ENCODE results near the gene KDELR3. TPM values are rescaled to one million over a fixed set of nuclear protein-coding genes. Genes with fewer than 3 reads are reported as not detected.

KDELR3 gene
- total and polyA plus RNA-seq, 2 of the 8 experiments (the other 6 are each of a cell fraction or from before 2014, with no cell fraction given) = 7.9 to 13.0 TPM

DNA sequence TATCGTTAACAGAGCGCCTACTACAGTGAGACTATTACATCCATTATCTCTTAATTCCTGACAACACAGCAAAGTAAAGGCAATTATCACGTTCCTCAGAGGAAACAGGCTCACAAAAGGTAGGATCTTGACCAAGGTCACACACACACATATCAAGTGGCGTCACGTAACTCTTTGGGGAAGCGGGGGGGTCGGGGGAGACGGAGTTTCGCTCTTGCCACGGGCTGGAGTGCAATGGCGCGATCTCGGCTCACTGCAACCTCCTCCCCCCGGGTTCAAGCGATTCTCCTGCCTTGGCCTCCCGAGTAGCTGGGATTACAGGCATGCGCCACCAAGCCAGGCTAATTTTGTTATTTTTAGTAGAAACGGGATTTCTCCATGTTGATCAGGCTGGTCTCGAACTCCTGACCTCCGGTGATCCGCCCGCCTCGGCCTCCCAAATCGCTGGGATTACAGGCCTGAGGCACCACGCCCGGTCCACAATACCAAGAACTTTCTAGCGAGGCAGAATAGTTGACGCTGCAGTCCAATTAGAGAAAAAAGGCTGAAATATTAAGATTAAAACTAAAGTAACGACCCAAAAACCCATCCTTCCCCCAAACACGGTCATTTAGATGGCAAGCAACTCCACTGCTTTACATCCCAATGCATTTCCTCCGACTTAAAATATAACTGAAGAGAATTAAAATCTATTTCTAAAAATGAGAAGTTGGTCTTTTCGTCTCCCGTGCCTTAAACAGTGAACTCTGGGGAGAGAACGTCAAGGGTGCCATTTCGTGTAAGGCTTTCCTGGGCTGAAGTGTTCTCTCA is 37.0 kb downstream of the KDELR3 start (continued):
- TF ChIP-seq BRCA1 (IDR thresholded peaks at IDR 0.05; ENCODE audit: low read depth, low read length) (no peak), POU5F1 (IDR thresholded peaks at IDR 0.05; ENCODE audit: low read depth, low read length) (no peak), CREB1 (IDR thresholded peaks at IDR 0.05) (0 out of 2 replicates have a peak, but pooled peaks have one; percentile 30), CTBP2 (IDR thresholded peaks at IDR 0.05; ENCODE audit: borderline replicate concordance, insufficient read depth, insufficient read length, low read length) (no peak), KDM5A (IDR thresholded peaks at IDR 0.05; ENCODE audit: low read length) (no peak), SAP30 (IDR thresholded peaks at IDR 0.05; ENCODE audit: insufficient read depth, insufficient replicate concordance, low read length) (no peak), CHD1 (IDR thresholded peaks at IDR 0.05; ENCODE audit: low read depth, low read length) (peak; percentile 39; the same call in 1 of the 2 replicates), ASH2L (IDR thresholded peaks at IDR 0.05; ENCODE audit: low read length) (peak; percentile 41), TAF1 (IDR thresholded peaks at IDR 0.05; ENCODE audit: low read depth, low read length) (peak; percentile 63; the same call in 1 of the 2 replicates), EZH2 (IDR thresholded peaks at IDR 0.05; ENCODE audit: low read depth, low read length, severe bottlenecking) (no peak)
